Measurements from ENCODE around the gene SEMA5A. TPM values are rescaled to one million over a fixed set of nuclear protein-coding genes. Genes with fewer than 3 reads are reported as not detected.

The SEMA5A gene
- polyA plus RNA-seq, 1 donor from 2014 or later: not detected

GRCh38 chr5:9335754-9336495 lies 209.9 kb downstream of the SEMA5A start:
- H3K9me3 Mint-ChIP-seq: peaks cover 0 to 7% (median 1%) of the 10 kb centered on the region in 3 donors
- H3K27ac Mint-ChIP-seq: no peak overlapping the region
- H3K4me1 Mint-ChIP-seq: peaks cover 0 to 1% (median 0%) of the 10 kb centered on the region in 3 donors
- H3K36me3 Mint-ChIP-seq: no peaks in the 10 kb centered on the region
- no peak overlapping the region for H3K4me3 Mint-ChIP-seq
- no peaks in the 10 kb centered on the region for H3K27me3 Mint-ChIP-seq

- no peaks in the 10 kb centered on the region for H3K36me3 Mint-ChIP-seq
- peak overlapping the region in 1 of 4 donors; percentile 76 for H3K4me3 Mint-ChIP-seq
- peaks cover 0 to 1% (median 0%) of the 10 kb centered on the region in 3 donors for H3K4me1 Mint-ChIP-seq
- H3K27ac Mint-ChIP-seq: no peak overlapping the region
- no peaks in the 10 kb centered on the region for H3K27me3 Mint-ChIP-seq
- peaks cover 0 to 7% (median 1%) of the 10 kb centered on the region in 3 donors for H3K9me3 Mint-ChIP-seq
Observed at GRCh38 chr5:9335269-9335668, 210.6 kb downstream of the SEMA5A start.

DNA sequence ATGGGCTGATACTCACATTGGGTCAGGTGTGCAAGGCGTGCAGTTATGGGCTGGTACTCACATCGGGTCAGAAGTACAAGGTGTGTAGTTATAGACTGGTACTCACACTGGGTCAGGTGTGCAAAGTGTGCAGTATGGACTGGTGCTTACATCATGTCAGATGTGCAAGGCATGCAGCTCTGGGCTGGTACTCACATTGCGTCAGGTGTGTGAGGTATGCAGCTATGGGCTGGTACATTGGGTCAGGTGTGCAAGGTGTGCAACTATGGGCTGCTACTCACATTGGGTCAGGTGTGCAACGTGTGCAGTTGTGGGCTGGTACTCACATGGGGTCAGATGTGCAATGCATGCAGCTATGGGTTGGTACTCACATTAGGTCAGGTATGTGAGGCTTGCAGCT lies 213.8 kb downstream of the SEMA5A start:
- H3K27ac Mint-ChIP-seq: no peak overlapping the region
- no peaks in the 10 kb centered on the region for H3K4me1 Mint-ChIP-seq
- no peaks in the 10 kb centered on the region for H3K27me3 Mint-ChIP-seq
- H3K36me3 Mint-ChIP-seq: no peaks in the 10 kb centered on the region
- no peak overlapping the region for H3K4me3 Mint-ChIP-seq
- H3K9me3 Mint-ChIP-seq: peaks cover 0 to 4% (median 3%) of the 10 kb centered on the region in 3 donors

DNA sequence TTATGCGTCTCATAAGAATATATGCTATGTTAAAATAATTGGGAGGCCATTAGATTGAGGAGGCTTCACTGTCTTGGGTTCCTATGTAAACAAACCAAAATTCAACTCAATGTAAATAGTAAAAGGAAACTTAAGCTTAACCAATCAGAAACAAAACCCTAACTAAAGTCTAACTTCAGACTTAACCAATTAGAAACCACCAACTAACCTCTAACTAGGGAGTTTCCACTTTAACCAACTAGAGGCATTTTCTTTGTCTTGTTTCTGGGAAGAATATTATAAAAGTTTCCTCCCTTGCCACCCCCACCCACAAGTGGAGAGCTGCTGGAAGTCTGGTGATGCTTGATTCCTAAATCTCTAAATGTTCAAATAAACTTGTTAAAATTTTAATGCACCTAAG lies 214.5 kb downstream of the SEMA5A start:
- Mint-ChIP-seq H3K27me3 (no peaks in the 10 kb centered on the region), H3K4me1 (no peaks in the 10 kb centered on the region), H3K9me3 (peaks cover 0 to 3% (median 2%) of the 10 kb centered on the region in 3 donors), H3K27ac (no peak overlapping the region), H3K36me3 (no peaks in the 10 kb centered on the region), H3K4me3 (no peak overlapping the region)

DNA sequence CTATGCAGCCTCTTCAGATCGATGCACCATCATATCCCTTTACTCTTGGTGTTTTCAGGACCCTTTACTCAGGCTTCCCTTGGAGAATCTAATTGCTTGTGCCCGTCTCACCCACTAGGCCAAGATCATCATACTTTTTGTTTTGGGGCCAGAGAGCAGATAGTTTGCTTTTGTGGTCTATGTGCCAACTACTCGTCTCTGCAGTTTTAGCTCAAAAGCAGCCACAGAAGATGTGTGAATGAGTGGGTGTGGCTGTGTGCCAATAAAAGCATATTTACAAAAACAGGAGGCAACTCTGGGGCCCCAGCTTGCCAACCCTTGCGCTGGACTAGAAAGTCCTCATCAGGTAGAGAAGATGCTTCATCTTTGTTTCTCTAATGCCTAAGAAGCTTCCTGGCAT lies 216.8 kb downstream of the SEMA5A start:
- no peaks in the 10 kb centered on the region for H3K4me1 Mint-ChIP-seq
- peaks cover 5 to 9% (median 6%) of the 10 kb centered on the region in 3 donors for H3K9me3 Mint-ChIP-seq
- H3K36me3 Mint-ChIP-seq: no peaks in the 10 kb centered on the region
- no peaks in the 10 kb centered on the region for H3K27me3 Mint-ChIP-seq
- H3K4me3 Mint-ChIP-seq: no peak overlapping the region
- no peak overlapping the region for H3K27ac Mint-ChIP-seq

GRCh38 chr5:9325549-9325948 lies 220.3 kb downstream of the SEMA5A start:
- Mint-ChIP-seq H3K4me1 (no peaks in the 10 kb centered on the region), H3K9me3 (peaks cover 7 to 9% (median 7%) of the 10 kb centered on the region in 3 donors), H3K4me3 (no peak overlapping the region), H3K27ac (no peak overlapping the region), H3K36me3 (no peaks in the 10 kb centered on the region), H3K27me3 (no peaks in the 10 kb centered on the region)

DNA sequence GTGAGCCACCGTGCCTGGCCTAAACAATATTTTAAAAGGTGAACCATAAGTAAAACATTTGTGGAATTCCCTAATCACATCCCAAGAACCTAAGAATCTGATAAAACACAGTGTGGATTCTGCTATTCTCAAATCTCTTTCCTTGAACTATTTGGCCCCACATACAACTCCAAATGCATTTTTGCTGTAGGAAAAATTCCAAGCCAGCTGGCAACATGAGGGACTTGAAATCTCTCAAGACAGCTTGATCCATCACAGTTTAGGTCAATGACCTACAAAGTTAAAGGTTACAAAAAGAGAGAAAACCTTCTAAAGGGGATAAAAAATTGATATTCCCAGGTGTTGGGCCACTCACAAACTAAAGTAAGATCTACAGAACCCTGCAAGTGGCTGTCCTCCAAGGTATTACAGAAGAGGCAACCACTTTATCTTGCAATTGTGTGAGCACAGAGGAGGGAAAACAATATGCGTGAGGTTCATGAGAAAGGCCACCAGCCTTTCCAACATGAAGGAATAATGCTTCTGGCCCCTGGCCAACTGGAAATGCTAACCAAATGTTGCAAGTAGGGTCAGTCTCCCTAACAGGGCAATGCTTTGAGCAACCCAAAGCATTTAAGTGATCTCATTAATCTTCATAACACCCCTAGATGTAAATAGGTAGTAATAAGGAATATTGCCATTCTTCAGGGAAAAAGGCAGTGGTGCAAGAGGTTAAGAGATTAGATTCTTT lies 221.4 kb downstream of the SEMA5A start:
- no peaks in the 10 kb centered on the region for H3K27me3 Mint-ChIP-seq
- no peaks in the 10 kb centered on the region for H3K4me1 Mint-ChIP-seq
- no peak overlapping the region for H3K4me3 Mint-ChIP-seq
- peaks cover 7 to 9% (median 7%) of the 10 kb centered on the region in 3 donors for H3K9me3 Mint-ChIP-seq
- no peak overlapping the region for H3K27ac Mint-ChIP-seq
- H3K36me3 Mint-ChIP-seq: no peaks in the 10 kb centered on the region

DNA sequence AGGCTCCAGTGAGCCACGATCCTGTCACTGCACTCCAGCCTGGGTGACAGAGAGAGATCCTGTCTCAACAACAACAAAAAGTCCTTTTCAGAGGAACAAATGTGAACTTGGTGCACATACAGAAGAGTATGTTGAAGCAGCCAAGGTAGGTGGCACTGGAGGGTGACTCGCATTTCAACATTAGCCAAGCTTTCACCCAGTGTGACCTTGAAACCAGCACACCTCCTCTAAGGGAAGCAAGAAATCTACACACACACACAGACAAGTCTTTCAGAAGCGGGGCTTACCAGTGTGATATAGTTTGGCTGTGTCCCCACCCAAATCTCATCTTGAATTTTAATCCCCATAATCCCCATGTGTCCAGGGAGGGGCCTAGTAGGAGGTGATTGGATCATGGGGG lies 225.2 kb downstream of the SEMA5A start:
- Mint-ChIP-seq H3K4me1 (no peaks in the 10 kb centered on the region), H3K27me3 (no peaks in the 10 kb centered on the region), H3K9me3 (peaks cover 2 to 6% (median 4%) of the 10 kb centered on the region in 3 donors), H3K27ac (no peak overlapping the region), H3K4me3 (no peak overlapping the region), H3K36me3 (no peaks in the 10 kb centered on the region)

- Mint-ChIP-seq H3K4me1 (no peaks in the 10 kb centered on the region), H3K27me3 (no peaks in the 10 kb centered on the region), H3K4me3 (no peak overlapping the region), H3K27ac (no peak overlapping the region), H3K9me3 (peaks cover 2 to 6% (median 3%) of the 10 kb centered on the region in 3 donors), H3K36me3 (no peaks in the 10 kb centered on the region)
Observed at GRCh38 chr5:9318031-9318430, 227.8 kb downstream of the SEMA5A start.

DNA sequence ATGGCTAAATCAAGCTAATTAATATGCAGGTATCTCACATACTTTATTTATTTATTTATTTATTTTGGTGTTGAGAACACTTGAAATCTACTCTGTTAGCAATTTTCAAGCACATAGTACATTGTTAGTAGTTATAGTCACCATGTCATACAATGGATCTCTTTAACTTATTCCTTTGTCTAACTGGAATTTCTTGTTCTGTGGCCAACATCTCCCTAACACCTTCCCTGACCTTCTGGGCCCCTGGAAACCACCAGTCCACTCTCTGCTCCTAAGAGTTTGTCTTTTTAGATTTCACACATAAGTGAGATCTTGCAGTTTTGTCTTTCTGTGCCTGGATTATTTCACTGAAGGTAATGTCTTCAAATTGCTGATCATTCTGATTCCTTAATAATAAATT lies 229.1 kb downstream of the SEMA5A start:
- Mint-ChIP-seq H3K27me3 (no peaks in the 10 kb centered on the region), H3K9me3 (peaks cover 0 to 6% (median 3%) of the 10 kb centered on the region in 3 donors), H3K4me1 (no peaks in the 10 kb centered on the region), H3K27ac (no peak overlapping the region), H3K4me3 (no peak overlapping the region), H3K36me3 (no peaks in the 10 kb centered on the region)

- H3K4me3 Mint-ChIP-seq: no peak overlapping the region
- H3K9me3 Mint-ChIP-seq: peaks cover 0 to 9% (median 3%) of the 10 kb centered on the region in 3 donors
Observed at GRCh38 chr5:9316041-9316440, 229.8 kb downstream of the SEMA5A start.

GRCh38 chr5:9314558-9314957 lies 231.3 kb downstream of the SEMA5A start:
- no peaks in the 10 kb centered on the region for H3K36me3 Mint-ChIP-seq
- H3K4me1 Mint-ChIP-seq: no peaks in the 10 kb centered on the region
- H3K9me3 Mint-ChIP-seq: peaks cover 0 to 9% (median 3%) of the 10 kb centered on the region in 3 donors

More at GRCh38 chr5:9316041-9316440, 229.8 kb downstream of the SEMA5A start:
- Mint-ChIP-seq H3K27me3 (no peaks in the 10 kb centered on the region), H3K4me1 (no peaks in the 10 kb centered on the region), H3K36me3 (no peaks in the 10 kb centered on the region), H3K27ac (no peak overlapping the region)

GRCh38 chr5:9313751-9314150 lies 232.1 kb downstream of the SEMA5A start:
- Mint-ChIP-seq H3K4me1 (no peaks in the 10 kb centered on the region), H3K36me3 (no peaks in the 10 kb centered on the region), H3K27ac (no peak overlapping the region), H3K9me3 (peaks cover 0 to 5% (median 3%) of the 10 kb centered on the region in 3 donors), H3K4me3 (no peak overlapping the region), H3K27me3 (no peaks in the 10 kb centered on the region)

More at GRCh38 chr5:9314558-9314957, 231.3 kb downstream of the SEMA5A start:
- no peak overlapping the region for H3K27ac Mint-ChIP-seq
- no peak overlapping the region for H3K4me3 Mint-ChIP-seq
- no peaks in the 10 kb centered on the region for H3K27me3 Mint-ChIP-seq

DNA sequence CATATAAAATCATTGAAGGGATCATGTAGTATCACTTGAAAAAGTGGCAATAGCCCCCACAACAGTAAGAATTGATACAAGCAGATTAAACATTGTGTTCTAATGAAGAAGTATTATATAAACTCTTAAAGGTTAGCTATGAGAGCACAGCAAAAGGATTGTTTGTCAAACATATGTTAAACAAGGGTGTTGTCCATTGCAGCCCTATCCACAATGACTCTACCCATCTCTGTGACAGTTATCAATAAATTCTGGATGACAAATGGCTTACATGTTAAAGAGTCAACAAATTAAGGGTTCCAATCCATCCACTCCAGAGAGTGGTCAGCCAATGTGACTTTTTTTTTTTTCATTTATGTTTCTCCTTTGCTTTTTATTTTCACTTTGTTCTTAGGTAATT lies 238.7 kb downstream of the SEMA5A start:
- H3K4me1 Mint-ChIP-seq: no peaks in the 10 kb centered on the region
- H3K27me3 Mint-ChIP-seq: no peaks in the 10 kb centered on the region
- H3K4me3 Mint-ChIP-seq: no peak overlapping the region
- H3K27ac Mint-ChIP-seq: no peak overlapping the region
- H3K9me3 Mint-ChIP-seq: peaks cover 4 to 5% (median 5%) of the 10 kb centered on the region in 3 donors
- no peaks in the 10 kb centered on the region for H3K36me3 Mint-ChIP-seq

DNA sequence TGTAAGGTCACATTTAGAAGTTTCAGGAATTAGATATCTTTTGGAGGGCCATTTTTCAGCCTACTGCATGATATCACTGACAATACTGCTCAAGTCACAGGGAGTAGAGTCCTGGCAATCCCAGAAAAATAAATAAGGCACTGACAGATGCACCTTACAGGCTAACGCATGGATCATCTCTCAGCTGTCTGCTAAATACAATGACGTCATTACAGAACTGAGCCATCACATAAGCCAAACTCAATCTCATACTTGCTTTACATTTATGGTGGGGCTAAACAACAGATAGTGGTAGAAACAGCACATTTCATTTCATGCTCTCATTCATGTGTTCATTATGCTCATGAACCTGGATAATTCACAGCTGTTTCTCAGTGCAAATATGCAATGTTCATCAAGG lies 243.7 kb downstream of the SEMA5A start:
- H3K27me3 Mint-ChIP-seq: no peaks in the 10 kb centered on the region
- H3K9me3 Mint-ChIP-seq: peaks cover 3 to 8% (median 8%) of the 10 kb centered on the region in 3 donors
- no peak overlapping the region for H3K27ac Mint-ChIP-seq

More for the DNA sequence above, 243.7 kb downstream of the SEMA5A start:
- Mint-ChIP-seq H3K4me3 (no peak overlapping the region), H3K36me3 (no peaks in the 10 kb centered on the region), H3K4me1 (no peaks in the 10 kb centered on the region)

All from IgD-negative memory B cell (primary cell).